Measurements from ENCODE around the gene FKBP2.

GRCh38 chr11:64226507-64227051, 14.3 kb upstream of the FKBP2 start:
- TF ChIP-seq POLR2AphosphoS5 (IDR thresholded peaks at IDR 0.05; ENCODE audit: borderline replicate concordance, low read depth, low read length) (no peak), EZH2 (IDR thresholded peaks at IDR 0.05) (no peak)

All from SK-N-MC (cell line).